Dermis blood vessel endothelial cell (primary cell): ENCODE results near the gene C16orf92. TPM values are rescaled to one million over a fixed set of nuclear protein-coding genes. Genes with fewer than 3 reads are reported as not detected.
"Not testable (repeated sequence)": the region's sequence is repeated elsewhere in the genome, so short reads cannot be mapped to it uniquely, and the experiment has no call there.

Experiments used
- DNase-seq: peaks from one replicate; pipeline ENCODE4 v3.0.0; 2010
- total RNA-seq: library from RNA; depleted of rRNA; stranded (reverse); fragments of >200 nt; gene quantifications from 2 replicates; pipeline ENCODE4 v1.2.3, GENCODE V29; 2014

Gene C16orf92
- total RNA-seq, 1 donor from 2014 or later, result not detected

- DNase-seq, result peak; percentile 71
Observed at GRCh38 chr16:30005341-30006094, 17.5 kb upstream of the C16orf92 start.

GRCh38 chr16:30006095-30006473 lies 16.9 kb upstream of the C16orf92 start:
- no peak for DNase-seq

DNA sequence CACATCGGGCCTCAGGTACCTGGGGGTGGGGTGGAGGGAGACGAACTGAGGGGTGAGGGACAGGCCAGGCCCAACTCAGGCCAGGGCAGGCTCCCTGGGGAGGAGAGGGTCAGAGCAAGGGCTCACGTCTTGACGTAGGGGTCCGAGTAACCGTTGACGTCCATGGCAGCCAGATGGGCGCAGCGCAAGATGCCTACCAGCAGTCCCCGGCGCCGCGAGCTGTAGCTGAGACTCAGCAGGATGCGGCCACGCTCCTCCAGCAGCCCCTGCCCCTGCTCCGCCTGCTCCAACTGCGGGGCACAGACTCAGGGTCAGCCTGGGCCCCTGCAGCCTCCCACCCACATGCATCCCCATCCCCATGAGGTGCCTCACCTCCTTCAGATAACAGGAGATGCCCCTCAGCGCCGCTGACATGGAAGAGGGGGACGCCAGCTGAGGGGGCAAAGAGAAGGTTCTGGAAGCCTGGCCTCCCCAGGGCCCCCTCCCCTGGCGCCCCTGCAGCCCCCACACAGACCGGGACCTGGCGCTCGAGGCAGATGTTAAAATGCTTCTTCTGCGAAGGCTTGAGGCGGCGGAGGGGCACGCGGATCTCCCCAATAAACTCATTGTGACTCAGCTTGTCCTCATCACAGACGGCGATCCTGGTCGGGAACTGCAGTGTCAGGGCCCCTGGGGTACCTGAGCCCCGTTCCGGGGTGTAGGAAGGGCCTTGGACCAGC lies 16.2 kb upstream of the C16orf92 start:
- DNase-seq, result no peak

DNA sequence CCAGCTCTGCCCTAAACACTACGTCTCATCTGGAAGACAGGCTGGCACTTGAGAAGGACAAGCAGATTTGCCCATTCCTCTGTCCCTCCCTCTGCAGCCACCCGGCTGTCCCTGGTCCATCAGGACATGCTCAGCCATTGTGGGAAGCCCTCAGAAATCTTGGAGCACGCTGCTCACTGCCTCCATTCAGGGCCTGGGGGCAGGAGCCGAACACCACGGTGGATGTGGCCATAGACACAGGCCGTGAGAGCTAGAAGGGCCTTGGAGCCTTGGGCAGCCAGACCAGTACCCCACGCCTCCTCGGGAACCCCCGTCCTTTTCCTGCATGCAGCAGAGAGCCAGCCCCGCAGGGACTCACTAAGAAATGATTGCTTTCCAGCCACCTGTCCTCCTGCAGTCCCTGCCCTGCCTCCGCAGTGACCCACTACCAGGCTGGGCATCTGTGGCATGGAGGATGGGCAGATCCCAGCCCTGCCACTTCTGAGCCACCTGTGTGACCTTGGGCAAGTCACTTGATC lies 15.6 kb upstream of the C16orf92 start:
- no peak for DNase-seq

DNA sequence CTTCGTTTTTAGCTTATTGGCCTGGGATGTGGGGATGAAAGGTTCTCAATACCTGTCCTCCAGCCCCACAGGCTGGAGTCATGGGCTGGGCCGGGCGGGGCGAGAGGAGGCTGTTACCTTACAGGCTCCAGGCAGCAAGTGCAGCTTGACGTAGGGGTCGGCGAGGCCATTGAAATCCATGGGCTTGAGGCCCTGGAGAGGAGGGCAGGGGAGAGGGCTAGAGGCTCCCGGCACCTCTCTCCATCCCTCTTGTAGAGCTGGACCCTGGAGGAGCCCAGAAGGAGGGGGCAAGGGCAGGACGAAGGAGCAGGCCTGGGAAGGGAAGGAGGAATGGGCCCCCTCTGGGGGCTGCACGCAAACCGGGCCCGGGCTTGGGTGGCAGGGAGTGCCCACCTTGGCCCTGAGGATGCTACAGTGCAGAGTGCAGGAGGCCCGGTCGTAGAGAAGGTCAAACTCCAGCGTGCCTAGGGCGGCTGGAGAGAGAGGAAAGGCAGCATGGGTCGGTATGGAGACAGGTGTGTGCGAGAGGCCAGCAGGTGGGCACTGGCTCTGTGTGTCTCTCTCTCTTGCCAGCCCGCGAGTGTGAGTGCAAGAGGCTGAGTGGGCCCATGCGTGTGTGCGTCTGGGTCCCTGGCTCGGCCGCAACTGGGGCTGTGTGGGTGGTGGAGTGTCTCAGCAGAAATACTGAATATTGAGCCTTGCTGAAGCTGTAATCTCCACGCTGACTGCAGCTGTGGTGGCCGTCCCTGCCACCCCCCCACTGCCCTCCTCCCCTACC lies 13.7 kb upstream of the C16orf92 start:
- no peak for DNase-seq

- no peak for DNase-seq
Observed at GRCh38 chr16:30009990-30010843, 12.8 kb upstream of the C16orf92 start.

DNA sequence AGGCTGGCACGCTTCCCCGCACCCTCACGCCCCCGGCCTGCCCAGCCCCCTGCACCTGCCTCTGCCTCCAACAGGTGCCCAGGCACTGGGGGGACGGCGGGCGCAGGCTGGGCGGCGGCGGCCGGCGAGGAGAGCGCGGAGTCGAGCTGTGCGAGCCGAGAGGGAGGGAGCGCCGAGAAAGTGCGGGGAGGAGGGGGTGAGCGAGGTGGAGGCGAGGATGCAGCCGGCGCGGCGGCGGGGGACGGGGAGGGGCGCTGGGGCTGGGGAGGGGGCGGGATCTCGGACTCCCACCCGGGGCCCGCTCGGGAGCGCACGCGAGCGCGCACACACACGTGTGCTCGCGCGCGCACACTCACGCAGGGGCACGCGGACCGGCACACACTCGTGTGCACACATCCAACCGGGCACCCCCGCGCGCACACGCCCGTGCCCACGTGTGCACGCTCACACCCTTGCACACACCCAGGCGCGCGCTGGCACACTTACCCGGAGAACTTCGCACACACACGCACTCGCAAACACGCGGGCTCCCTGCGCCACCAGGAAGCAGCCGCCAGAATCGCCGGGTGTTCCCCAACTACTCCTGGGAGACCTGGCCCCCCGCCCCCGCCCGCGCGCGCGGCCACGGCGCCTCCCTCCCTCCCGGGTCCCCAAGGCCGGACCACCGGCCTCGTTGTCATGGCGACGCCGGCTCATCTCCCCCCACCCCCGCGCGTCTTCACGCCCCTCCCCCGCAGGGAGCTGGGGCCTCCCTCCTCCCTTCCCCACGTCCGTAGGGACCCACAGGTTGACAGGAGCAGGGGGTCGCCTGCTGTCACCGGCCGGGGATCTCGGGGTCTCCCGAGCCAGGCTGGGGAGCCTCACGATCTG lies 11.9 kb upstream of the C16orf92 start, which contains the start of gene DOC2A:
DOC2A (minus strand) TSS at position 184 of the 870 bp plus-strand sequence. CDS start 805 bp downstream, outside the sequence.
- DNase-seq, result no peak

DNA sequence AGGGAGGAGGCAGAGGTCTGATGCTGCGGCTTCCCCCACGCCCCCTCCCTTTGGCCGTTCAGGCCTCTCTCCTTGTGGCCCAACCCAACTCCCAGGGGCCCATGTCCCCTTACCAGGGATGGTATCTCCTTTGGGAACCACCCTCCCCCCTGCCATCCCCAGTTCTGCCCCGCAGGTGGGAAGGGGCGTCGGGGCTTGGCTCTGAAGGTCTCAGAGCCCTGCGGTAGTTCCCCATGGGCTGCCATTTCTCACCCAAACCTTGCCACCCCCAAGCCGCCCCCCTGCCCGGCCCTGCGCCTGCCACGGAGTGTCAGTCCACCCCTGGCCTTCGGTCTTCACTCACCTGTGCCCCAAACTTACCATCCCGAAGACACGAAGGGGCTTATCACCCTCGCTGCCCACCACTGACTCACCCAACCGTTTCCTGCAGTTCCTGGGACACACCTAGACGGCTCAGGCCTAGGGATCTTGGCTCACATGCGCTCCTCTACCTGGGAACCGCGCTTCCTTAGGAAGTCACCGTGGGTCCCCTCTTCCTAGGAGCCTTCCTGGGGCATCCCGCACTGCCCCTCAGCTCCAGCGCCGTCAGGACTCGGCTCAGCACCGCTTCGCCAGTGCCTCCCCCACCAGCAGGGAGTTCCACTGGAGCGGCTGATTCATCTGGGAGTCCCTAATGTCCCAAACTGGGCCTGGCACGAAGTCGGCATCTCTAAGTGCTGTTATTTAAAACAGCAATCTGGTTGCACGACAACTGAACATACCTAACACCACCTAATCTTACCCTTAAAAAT lies 11.1 kb upstream of the C16orf92 start:
- DNase-seq, result no peak

GRCh38 chr16:30012598-30012997 lies 10.4 kb upstream of the C16orf92 start:
- not testable (repeated sequence) for DNase-seq

DNA sequence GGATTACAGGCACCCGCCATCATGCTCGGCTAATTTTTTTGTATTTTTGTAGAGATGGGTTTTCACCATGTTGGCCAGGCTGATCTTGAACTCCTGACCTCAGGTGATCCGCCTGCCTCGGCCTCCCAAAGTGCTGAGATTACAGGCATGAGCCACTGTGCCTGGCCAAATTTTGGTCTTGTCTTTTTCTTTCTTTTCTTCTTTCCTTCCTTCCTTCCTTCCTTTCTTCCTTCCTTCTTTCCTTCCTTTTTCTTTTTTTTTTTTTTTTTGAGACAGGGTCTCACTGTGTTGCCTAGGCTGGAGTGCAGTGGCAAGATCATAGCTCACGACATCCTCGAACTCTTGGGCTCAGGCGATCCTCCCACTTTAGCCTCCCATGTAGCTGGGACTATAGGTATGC lies 7.5 kb upstream of the C16orf92 start:
- DNase-seq, result not testable (repeated sequence)

- DNase-seq, result no peak
Observed at GRCh38 chr16:30016555-30017276, 6.3 kb upstream of the C16orf92 start.

DNA sequence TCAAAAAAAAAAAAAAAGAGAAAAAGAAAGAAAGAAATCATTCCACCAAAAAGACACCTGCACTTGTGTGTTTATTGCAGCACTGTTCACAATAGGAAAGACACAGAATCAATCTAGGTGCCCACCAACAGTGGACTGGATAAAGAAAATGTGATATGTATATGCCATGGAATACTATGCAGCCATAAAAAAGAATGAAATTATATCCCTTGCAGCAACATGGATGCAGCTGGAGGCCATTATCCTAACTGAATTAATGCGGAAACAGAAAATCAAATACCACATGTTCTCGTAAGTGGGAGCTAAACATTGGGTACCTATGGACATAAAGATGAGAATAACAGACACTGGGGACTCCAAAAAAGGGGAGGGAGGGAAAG lies 5.7 kb upstream of the C16orf92 start:
- no peak for DNase-seq

DNA sequence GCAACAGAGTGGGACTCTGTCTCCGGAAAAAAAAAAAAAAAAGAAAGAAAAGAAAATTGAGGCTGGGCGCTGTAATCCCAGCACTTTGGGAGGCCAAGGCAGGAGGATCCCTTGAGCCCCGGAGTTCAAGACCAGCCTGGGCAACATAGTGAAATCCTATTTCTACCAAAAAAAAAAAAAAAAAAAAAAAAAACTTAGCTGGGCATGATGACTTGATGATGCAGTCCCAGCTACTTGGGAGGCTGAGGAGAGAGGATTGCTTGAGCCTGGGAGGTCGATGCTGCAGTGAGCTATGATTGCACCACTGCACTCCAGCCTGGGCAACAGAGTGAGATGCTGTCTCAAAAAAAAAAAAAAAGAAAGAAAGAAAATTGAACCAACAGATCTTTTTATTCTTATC lies 5.1 kb upstream of the C16orf92 start:
- DNase-seq, result not testable (repeated sequence)

- no peak for DNase-seq
Observed at GRCh38 chr16:30018731-30019158, 4.3 kb upstream of the C16orf92 start.

- no peak for DNase-seq
Observed at GRCh38 chr16:30023586-30023985, 588 bp downstream of the C16orf92 start.

DNA sequence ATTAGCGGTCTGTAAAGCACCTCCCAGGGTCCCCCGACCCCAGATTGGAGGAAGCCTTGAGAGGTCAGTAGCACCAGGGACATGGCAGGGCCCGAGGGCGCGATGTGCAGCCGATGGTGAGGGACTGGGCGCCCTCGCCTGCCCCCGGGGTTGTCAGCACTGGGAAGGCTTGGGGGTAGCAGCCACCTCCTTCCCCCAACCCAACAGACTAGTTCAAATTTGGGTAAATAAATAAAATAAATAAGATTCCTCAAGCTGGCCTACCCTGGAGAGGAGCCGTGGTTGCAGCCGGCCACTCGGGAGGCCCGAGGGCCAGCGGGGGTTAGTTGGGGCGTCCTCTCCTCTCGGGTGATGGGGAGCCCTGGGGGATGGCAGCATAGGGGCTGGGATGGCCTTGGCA lies 1.5 kb downstream of the C16orf92 start:
- no peak for DNase-seq

DNA sequence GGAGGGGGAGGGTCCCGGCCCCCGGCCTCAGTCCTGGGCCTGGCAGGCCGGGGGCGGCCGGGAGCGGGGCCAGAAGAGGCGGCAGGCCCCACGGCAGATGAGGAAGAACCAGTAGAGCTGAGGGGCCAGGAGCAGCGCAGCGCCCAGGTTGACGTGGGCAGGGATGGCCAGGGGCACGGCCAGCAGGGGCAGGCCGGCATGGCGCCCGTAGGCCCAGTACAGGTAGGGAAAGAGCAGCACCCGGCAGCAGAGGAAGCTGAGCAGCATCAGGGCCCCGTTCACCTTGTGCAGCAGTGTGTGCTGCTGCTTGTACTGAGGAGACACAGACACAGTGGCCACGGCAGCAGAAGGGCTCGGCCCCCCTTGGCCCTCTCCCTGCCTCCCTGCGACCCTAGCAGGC lies 2.2 kb downstream of the C16orf92 start:
- DNase-seq, result no peak

- no peak for DNase-seq
Observed at GRCh38 chr16:30025574-30025973, 2.6 kb downstream of the C16orf92 start.

- no peak for DNase-seq
Observed at GRCh38 chr16:30026449-30026848, 3.5 kb downstream of the C16orf92 start.
